ENCODE results near the gene DOP1A. TPM values are rescaled to one million over a fixed set of nuclear protein-coding genes. Genes with fewer than 3 reads are reported as not detected.

The DOP1A gene
- total and polyA plus RNA-seq, 2 of the 13 experiments (the other 11 are each of a cell fraction or from before 2014, with no cell fraction given) = 5.2 to 16.7 TPM

- TF ChIP-seq THAP9 (CRISPR knock-in tag; IDR thresholded peaks at IDR 0.05; ENCODE audit: borderline replicate concordance) = peak; percentile 78
- peak; percentile 76 for TF ChIP-seq NFYB (CRISPR knock-in tag; IDR thresholded peaks at IDR 0.05)
- TF ChIP-seq ZBTB14 (CRISPR knock-in tag; IDR thresholded peaks at IDR 0.05) = peak; percentile 73
- TF ChIP-seq WIZ (CRISPR knock-in tag; IDR thresholded peaks at IDR 0.05) = no peak
- peak; percentile 16; the same call in 1 of the 2 replicates for TF ChIP-seq PHF21A (CRISPR knock-in tag; IDR thresholded peaks at IDR 0.05)
- TF ChIP-seq ZBTB20 (CRISPR knock-in tag; IDR thresholded peaks at IDR 0.05; ENCODE audit: borderline replicate concordance, low read depth) = peak; percentile 80; the same call in 1 of the 2 replicates
- no peak for TF ChIP-seq GTF3A (CRISPR knock-in tag; conservative IDR thresholded peaks at IDR 0.05)
- TF ChIP-seq ZNF572 (CRISPR knock-in tag; IDR thresholded peaks at IDR 0.05) = 0 out of 2 replicates have a peak, but pooled peaks have one; percentile 71
- peak; percentile 87; the same call in 1 of the 2 replicates for TF ChIP-seq ZNF83 (CRISPR knock-in tag; IDR thresholded peaks at IDR 0.05; ENCODE audit: borderline replicate concordance)
- TF ChIP-seq ZFP36L1 (CRISPR knock-in tag; IDR thresholded peaks at IDR 0.05) = peak; percentile 56; the same call in 1 of the 2 replicates
- peak; percentile 51 for TF ChIP-seq ETV6 (CRISPR knock-in tag; conservative IDR thresholded peaks at IDR 0.05)
- TF ChIP-seq, protein P1, sequence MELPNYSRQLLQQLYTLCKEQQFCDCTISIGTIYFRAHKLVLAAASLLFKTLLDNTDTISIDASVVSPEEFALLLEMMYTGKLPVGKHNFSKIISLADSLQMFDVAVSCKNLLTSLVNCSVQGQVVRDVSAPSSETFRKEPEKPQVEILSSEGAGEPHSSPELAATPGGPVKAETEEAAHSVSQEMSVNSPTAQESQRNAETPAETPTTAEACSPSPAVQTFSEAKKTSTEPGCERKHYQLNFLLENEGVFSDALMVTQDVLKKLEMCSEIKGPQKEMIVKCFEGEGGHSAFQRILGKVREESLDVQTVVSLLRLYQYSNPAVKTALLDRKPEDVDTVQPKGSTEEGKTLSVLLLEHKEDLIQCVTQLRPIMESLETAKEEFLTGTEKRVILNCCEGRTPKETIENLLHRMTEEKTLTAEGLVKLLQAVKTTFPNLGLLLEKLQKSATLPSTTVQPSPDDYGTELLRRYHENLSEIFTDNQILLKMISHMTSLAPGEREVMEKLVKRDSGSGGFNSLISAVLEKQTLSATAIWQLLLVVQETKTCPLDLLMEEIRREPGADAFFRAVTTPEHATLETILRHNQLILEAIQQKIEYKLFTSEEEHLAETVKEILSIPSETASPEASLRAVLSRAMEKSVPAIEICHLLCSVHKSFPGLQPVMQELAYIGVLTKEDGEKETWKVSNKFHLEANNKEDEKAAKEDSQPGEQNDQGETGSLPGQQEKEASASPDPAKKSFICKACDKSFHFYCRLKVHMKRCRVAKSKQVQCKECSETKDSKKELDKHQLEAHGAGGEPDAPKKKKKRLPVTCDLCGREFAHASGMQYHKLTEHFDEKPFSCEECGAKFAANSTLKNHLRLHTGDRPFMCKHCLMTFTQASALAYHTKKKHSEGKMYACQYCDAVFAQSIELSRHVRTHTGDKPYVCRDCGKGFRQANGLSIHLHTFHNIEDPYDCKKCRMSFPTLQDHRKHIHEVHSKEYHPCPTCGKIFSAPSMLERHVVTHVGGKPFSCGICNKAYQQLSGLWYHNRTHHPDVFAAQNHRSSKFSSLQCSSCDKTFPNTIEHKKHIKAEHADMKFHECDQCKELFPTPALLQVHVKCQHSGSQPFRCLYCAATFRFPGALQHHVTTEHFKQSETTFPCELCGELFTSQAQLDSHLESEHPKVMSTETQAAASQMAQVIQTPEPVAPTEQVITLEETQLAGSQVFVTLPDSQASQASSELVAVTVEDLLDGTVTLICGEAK (IDR thresholded peaks at IDR 0.05) = no peak
- TF ChIP-seq, protein P1 (CRISPR knock-in tag; IDR thresholded peaks at IDR 0.05) = peak; percentile 73
These were observed 125.6 kb downstream of the DOP1A start, which contains the start of the genes PGM3 and RWDD2A (continued) for GRCh38 chr6:83192871-83193746.
